ENCODE data around the gene SLC1A4. TPM values are rescaled to one million over a fixed set of nuclear protein-coding genes. Genes with fewer than 3 reads are reported as not detected.

Gene SLC1A4
- total RNA-seq, 1 donor from 2014 or later, result 45.9 TPM

DNA sequence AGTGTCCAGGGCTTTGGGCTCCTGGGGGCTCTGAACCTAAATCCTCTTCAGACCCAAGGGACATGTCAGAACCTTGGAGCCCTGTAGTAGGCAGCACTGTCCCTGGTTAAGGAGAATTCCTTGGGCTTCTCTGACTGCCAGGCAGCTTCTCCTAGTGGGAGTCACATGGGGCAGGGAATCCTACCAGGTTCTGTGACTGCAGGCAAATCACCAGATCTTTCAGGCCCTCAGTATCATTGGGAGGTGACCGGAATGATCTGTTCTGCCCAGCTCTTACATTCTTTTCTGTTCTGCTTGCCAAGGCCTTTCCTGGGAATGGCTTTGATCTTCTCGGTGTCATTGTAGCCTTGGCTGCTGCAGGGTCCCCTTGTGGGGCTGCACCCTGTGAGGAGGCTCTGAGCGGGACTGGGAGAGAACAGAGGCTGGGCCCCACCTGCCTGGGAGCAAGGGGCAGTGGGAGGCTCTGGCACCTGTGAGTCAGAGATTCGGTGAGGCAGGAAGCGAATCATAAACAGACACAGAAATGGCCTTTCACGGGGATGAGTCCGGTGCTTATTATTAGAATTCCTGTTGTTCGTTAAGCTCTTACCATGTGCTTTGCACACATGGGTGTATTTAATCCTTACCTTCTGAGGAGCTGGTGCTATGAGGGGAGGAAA lies 81.1 kb downstream of the SLC1A4 start:
- TF ChIP-seq, protein P1, sequence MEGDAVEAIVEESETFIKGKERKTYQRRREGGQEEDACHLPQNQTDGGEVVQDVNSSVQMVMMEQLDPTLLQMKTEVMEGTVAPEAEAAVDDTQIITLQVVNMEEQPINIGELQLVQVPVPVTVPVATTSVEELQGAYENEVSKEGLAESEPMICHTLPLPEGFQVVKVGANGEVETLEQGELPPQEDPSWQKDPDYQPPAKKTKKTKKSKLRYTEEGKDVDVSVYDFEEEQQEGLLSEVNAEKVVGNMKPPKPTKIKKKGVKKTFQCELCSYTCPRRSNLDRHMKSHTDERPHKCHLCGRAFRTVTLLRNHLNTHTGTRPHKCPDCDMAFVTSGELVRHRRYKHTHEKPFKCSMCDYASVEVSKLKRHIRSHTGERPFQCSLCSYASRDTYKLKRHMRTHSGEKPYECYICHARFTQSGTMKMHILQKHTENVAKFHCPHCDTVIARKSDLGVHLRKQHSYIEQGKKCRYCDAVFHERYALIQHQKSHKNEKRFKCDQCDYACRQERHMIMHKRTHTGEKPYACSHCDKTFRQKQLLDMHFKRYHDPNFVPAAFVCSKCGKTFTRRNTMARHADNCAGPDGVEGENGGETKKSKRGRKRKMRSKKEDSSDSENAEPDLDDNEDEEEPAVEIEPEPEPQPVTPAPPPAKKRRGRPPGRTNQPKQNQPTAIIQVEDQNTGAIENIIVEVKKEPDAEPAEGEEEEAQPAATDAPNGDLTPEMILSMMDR (IDR thresholded peaks at IDR 0.05; ENCODE audit: insufficient read depth, low read depth, low read length), result no peak
- no peak for TF ChIP-seq EZH2 (IDR thresholded peaks at IDR 0.05; ENCODE audit: insufficient read depth, low read length)
- peak overlapping the region; percentile 31 for H3K4me2 ChIP-seq (ENCODE audit: low read length)
- Mint-ChIP-seq H3K4me1 (ENCODE audit: low read depth, unreplicated experiment) (peaks cover 11% of the 10 kb centered on the region), H3K9me3 (ENCODE audit: unreplicated experiment) (no peaks in the 10 kb centered on the region), H3K36me3 (ENCODE audit: low read depth, unreplicated experiment) (peaks cover 18% of the 10 kb centered on the region), H3K4me3 (ENCODE audit: unreplicated experiment) (no peak overlapping the region), H3K27me3 (ENCODE audit: low read depth, unreplicated experiment) (no peaks in the 10 kb centered on the region), H3K27ac (ENCODE audit: unreplicated experiment) (peak overlapping the region; percentile 95)
- peaks cover 60% of the 10 kb centered on the region for H4K20me1 ChIP-seq (ENCODE audit: insufficient read depth, low read length)
- no peak overlapping the region for H3K27ac ChIP-seq (ENCODE audit: low read depth, low read length)
- no peaks in the 10 kb centered on the region for H3K9me3 ChIP-seq (ENCODE audit: insufficient read depth, low read depth, low read length)
- FAIRE-seq (no peak), DNase-seq (ENCODE audit: low read depth) (peak; percentile 43)
- H2AFZ ChIP-seq (ENCODE audit: low read depth, low read length), result no peak overlapping the region
- H3K36me3 ChIP-seq (ENCODE audit: insufficient read depth, low read length), result peaks cover 20% of the 10 kb centered on the region
- H3K9ac ChIP-seq (ENCODE audit: low read length), result peak overlapping the region; percentile 34
- peaks cover 22% of the 10 kb centered on the region for H3K4me1 ChIP-seq (ENCODE audit: insufficient read depth, low read length)
- no peak overlapping the region for H3K4me3 ChIP-seq (ENCODE audit: insufficient read depth, low read depth, low read length)
- H3K27me3 ChIP-seq (ENCODE audit: insufficient read depth, low read length), result no peaks in the 10 kb centered on the region
- H3K79me2 ChIP-seq (ENCODE audit: insufficient read depth, low read length), result peaks cover 25% of the 10 kb centered on the region

DNA sequence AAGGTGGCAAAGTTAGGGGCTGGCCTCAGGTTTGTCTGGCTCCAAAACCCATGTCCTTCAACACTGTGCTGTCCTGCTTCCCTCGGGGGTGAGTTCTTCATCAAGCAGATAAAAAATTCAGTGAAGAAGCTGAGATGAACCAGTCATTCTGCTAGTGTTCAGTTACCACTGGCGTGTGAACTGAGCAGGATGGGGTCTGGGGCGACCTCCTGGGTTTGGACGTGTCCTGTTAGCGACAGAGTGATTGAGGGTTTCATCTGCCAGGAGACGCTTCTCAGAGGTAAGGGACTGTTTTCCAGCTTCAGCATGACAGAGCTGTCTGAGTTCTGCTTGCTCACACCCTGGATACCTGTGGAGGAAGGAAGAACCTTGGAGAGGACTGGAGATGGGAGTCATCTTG lies 81.7 kb downstream of the SLC1A4 start:
- no peak overlapping the region for H3K27ac ChIP-seq (ENCODE audit: low read depth, low read length)
- peaks cover 59% of the 10 kb centered on the region for H4K20me1 ChIP-seq (ENCODE audit: insufficient read depth, low read length)
- Mint-ChIP-seq H3K27ac (ENCODE audit: unreplicated experiment) (peak overlapping the region; percentile 95), H3K36me3 (ENCODE audit: low read depth, unreplicated experiment) (peaks cover 18% of the 10 kb centered on the region), H3K9me3 (ENCODE audit: unreplicated experiment) (no peaks in the 10 kb centered on the region), H3K4me1 (ENCODE audit: low read depth, unreplicated experiment) (peaks cover 11% of the 10 kb centered on the region), H3K27me3 (ENCODE audit: low read depth, unreplicated experiment) (no peaks in the 10 kb centered on the region), H3K4me3 (ENCODE audit: unreplicated experiment) (no peak overlapping the region)
- no peak overlapping the region for H2AFZ ChIP-seq (ENCODE audit: low read depth, low read length)
- H3K4me1 ChIP-seq (ENCODE audit: insufficient read depth, low read length), result peaks cover 20% of the 10 kb centered on the region
- H3K9me3 ChIP-seq (ENCODE audit: insufficient read depth, low read depth, low read length), result no peaks in the 10 kb centered on the region
- no peak for FAIRE-seq
- H3K27me3 ChIP-seq (ENCODE audit: insufficient read depth, low read length), result no peaks in the 10 kb centered on the region
- peaks cover 25% of the 10 kb centered on the region for H3K79me2 ChIP-seq (ENCODE audit: insufficient read depth, low read length)
- H3K9ac ChIP-seq (ENCODE audit: low read length), result peak overlapping the region; percentile 34
- no peak overlapping the region for H3K4me3 ChIP-seq (ENCODE audit: insufficient read depth, low read depth, low read length)
- DNase-seq (ENCODE audit: low read depth), result no peak
- H3K4me2 ChIP-seq (ENCODE audit: low read length), result peak overlapping the region; percentile 31
- TF ChIP-seq, protein P1 (IDR thresholded peaks at IDR 0.05; ENCODE audit: insufficient read depth, low read depth, low read length), result no peak
- TF ChIP-seq EZH2 (IDR thresholded peaks at IDR 0.05; ENCODE audit: insufficient read depth, low read length), result no peak
- H3K36me3 ChIP-seq (ENCODE audit: insufficient read depth, low read length), result peaks cover 20% of the 10 kb centered on the region

DNA sequence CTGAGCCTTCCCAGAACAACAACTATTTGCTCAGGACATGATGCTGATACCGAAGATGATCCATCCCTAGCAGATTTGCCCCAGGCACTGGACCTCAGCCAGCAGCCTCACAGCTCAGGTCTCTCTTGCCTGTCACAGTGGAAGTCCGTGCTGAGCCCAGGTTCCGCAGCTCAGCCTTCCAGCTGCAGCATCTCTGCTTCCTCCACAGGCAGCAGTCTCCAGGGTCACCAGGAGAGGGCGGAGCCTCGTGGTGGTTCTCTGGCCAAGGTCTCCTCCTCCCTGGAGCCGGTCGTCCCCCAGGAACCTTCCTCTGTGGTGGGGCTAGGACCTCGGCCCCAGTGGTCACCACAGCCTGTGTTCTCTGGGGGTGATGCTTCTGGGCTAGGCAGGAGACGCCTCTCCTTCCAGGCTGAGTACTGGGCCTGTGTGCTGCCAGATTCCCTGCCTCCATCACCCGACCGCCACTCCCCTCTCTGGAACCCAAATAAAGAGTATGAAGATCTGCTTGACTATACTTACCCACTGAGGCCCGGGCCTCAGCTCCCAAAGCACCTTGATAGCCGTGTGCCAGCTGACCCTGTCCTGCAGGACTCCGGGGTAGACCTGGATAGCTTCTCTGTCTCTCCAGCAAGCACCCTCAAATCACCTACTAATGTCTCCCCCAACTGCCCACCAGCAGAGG lies 82.4 kb downstream of the SLC1A4 start:
- Histone ChIP-seq H4K20me1 (ENCODE audit: insufficient read depth, low read length) (peaks cover 64% of the 10 kb centered on the region), H3K27ac (ENCODE audit: low read depth, low read length) (no peak overlapping the region), H3K4me3 (ENCODE audit: insufficient read depth, low read depth, low read length) (no peak overlapping the region), H3K4me2 (ENCODE audit: low read length) (no peak overlapping the region), H2AFZ (ENCODE audit: low read depth, low read length) (no peak overlapping the region), H3K9me3 (ENCODE audit: insufficient read depth, low read depth, low read length) (no peaks in the 10 kb centered on the region), H3K9ac (ENCODE audit: low read length) (no peak overlapping the region), H3K79me2 (ENCODE audit: insufficient read depth, low read length) (peaks cover 23% of the 10 kb centered on the region), H3K4me1 (ENCODE audit: insufficient read depth, low read length) (peaks cover 25% of the 10 kb centered on the region), H3K27me3 (ENCODE audit: insufficient read depth, low read length) (no peaks in the 10 kb centered on the region), H3K36me3 (ENCODE audit: insufficient read depth, low read length) (peaks cover 20% of the 10 kb centered on the region)
- H3K27ac Mint-ChIP-seq (ENCODE audit: unreplicated experiment), result peak overlapping the region; percentile 95
- H3K36me3 Mint-ChIP-seq (ENCODE audit: low read depth, unreplicated experiment), result peaks cover 21% of the 10 kb centered on the region
- no peaks in the 10 kb centered on the region for H3K9me3 Mint-ChIP-seq (ENCODE audit: unreplicated experiment)
- DNase-seq (ENCODE audit: low read depth) (no peak), FAIRE-seq (no peak)
- TF ChIP-seq EZH2 (IDR thresholded peaks at IDR 0.05; ENCODE audit: insufficient read depth, low read length), result no peak
- TF ChIP-seq, protein P1 (IDR thresholded peaks at IDR 0.05; ENCODE audit: insufficient read depth, low read depth, low read length), result no peak
- H3K4me1 Mint-ChIP-seq (ENCODE audit: low read depth, unreplicated experiment), result peaks cover 18% of the 10 kb centered on the region
- no peaks in the 10 kb centered on the region for H3K27me3 Mint-ChIP-seq (ENCODE audit: low read depth, unreplicated experiment)
- H3K4me3 Mint-ChIP-seq (ENCODE audit: unreplicated experiment), result no peak overlapping the region
